HepG2 (cell line): Measurements from ENCODE around the gene ZFP90. TPM values are rescaled to one million over a fixed set of nuclear protein-coding genes. Genes with fewer than 3 reads are reported as not detected.
A peak's percentile ranks its signal among the peaks of the same experiment; 100 is the strongest.

Experiments used
- ESRRA ChIP-seq: sonication (generic); formaldehyde crosslinking; IDR thresholded peaks from 2 replicates; pipeline ENCODE4 v1.5.1; 2020; ENCODE audit warnings: mild to moderate bottlenecking, low read depth, missing genetic modification reagents
- FOXP4 ChIP-seq: sonication (generic); formaldehyde crosslinking; IDR thresholded peaks from 2 replicates; pipeline ENCODE4 v1.4.0; 2020; ENCODE audit warnings: missing genetic modification reagents
- LCORL ChIP-seq, 2 experiments: fragments of 450-650 bp in 1 of 2; sonication (generic) in 1 of 2; formaldehyde crosslinking in 1 of 2; IDR thresholded peaks; 2 replicates each; pipeline versions ENCODE4 v1.5.0 to v1.6.1; 2017 to 2020; ENCODE audit warnings: antibody characterized with exemption in 1 of 2, missing genetic modification reagents in 1 of 2
- MAX ChIP-seq: IDR thresholded peaks from 2 replicates; pipeline ENCODE4 v1.6.1; 2012; ENCODE audit warnings: inconsistent platforms
- MED1 ChIP-seq: sonication (generic); formaldehyde crosslinking; IDR thresholded peaks from 2 replicates; pipeline ENCODE4 v1.4.0; 2020; ENCODE audit warnings: missing genetic modification reagents
- NCOA1 ChIP-seq: sonication (generic); formaldehyde crosslinking; IDR thresholded peaks from 2 replicates; pipeline ENCODE4 v1.9.0; 2021; ENCODE audit warnings: missing genetic modification reagents
- NFAT5 ChIP-seq: sonication (generic); formaldehyde crosslinking; IDR thresholded peaks from 2 replicates; pipeline ENCODE4 v1.4.0; 2020; ENCODE audit warnings: missing genetic modification reagents
- NFE2 ChIP-seq: sonication (generic); formaldehyde crosslinking; IDR thresholded peaks from 2 replicates; pipeline ENCODE4 v1.4.0; 2020; ENCODE audit warnings: missing genetic modification reagents
- SCMH1 ChIP-seq: sonication (generic); formaldehyde crosslinking; IDR thresholded peaks from 2 replicates; pipeline ENCODE4 v1.9.0; 2021; ENCODE audit warnings: missing genetic modification reagents, mild to moderate bottlenecking, borderline replicate concordance
- SRF ChIP-seq: IDR thresholded peaks from 2 replicates; pipeline ENCODE4 v1.6.1; 2011; ENCODE audit warnings: mild to moderate bottlenecking, low read depth, low read length, moderate library complexity
- THAP11 ChIP-seq: IDR thresholded peaks from 2 replicates; pipeline ENCODE4 v1.6.1; 2016; ENCODE audit warnings: missing biosample characterization, missing genetic modification reagents
- YEATS4 ChIP-seq: sonication (generic); formaldehyde crosslinking; IDR thresholded peaks from 2 replicates; pipeline ENCODE4 v1.4.0; 2020; ENCODE audit warnings: missing genetic modification reagents, borderline replicate concordance
- ZBTB38 ChIP-seq: sonication (generic); formaldehyde crosslinking; IDR thresholded peaks from 2 replicates; pipeline ENCODE4 v1.5.1; 2020; ENCODE audit warnings: mild to moderate bottlenecking, missing genetic modification reagents
- ZFP91 ChIP-seq: sonication (generic); formaldehyde crosslinking; IDR thresholded peaks from 2 replicates; pipeline ENCODE4 v1.9.0; 2022; ENCODE audit warnings: missing genetic modification reagents, mild to moderate bottlenecking, borderline replicate concordance
- ZNF124 ChIP-seq: sonication (generic); formaldehyde crosslinking; IDR thresholded peaks from 2 replicates; pipeline ENCODE4 v1.4.0; 2020; ENCODE audit warnings: missing genetic modification reagents
- ZNF724P ChIP-seq: sonication (generic); formaldehyde crosslinking; IDR thresholded peaks from 2 replicates; pipeline ENCODE4 v1.8.0; 2022; ENCODE audit warnings: missing genetic modification reagents, borderline replicate concordance
- ZNF841 ChIP-seq: sonication (generic); formaldehyde crosslinking; IDR thresholded peaks from 2 replicates; pipeline ENCODE4 v1.8.1; 2023; ENCODE audit warnings: missing genetic modification reagents, borderline replicate concordance
- ZNF883 ChIP-seq: sonication (generic); formaldehyde crosslinking; IDR thresholded peaks from 2 replicates; pipeline ENCODE4 v1.5.1; 2020; ENCODE audit warnings: mild to moderate bottlenecking, missing genetic modification reagents; ENCODE audit errors: not compliant biosample characterization
- polyA plus RNA-seq, 8 experiments: library from polyadenylated mRNA; depleted of rRNA in 3 of 8; stranded (reverse) in 7 of 8; unstranded in 1 of 8; fragments of >200 nt; fragmentation: Illumina TruSeq in 4 of 8; extraction: Trizol in 4 of 8; gene quantifications; 2 replicates each; pipeline versions ENCODE4 v1.2.1 to v1.2.3, GENCODE V29; 2011 to 2016; ENCODE audit warnings: low read depth in 4 of 8, missing spikeins in 1 of 8, mixed read lengths in 1 of 8; ENCODE audit not compliant: insufficient read depth in 1 of 8
- total RNA-seq, 5 experiments: library from RNA; depleted of rRNA; stranded (reverse); fragments of >200 nt; fragmentation: Illumina TruSeq; extraction: Trizol; gene quantifications; 2 replicates each; pipeline ENCODE4 v1.2.3, GENCODE V29; 2016; ENCODE audit warnings: low read depth in 1 of 5

ZFP90 gene
- total and polyA plus RNA-seq, 2 of the 13 experiments (the other 11 are each of a cell fraction or from before 2014, with no cell fraction given): 17.6 to 18.9 TPM

GRCh38 chr16:68529931-68530701 is 9.0 kb upstream of the ZFP90 start (continued):
- TF ChIP-seq LCORL (IDR thresholded peaks at IDR 0.05): no peak
- no peak; the same call in 1 of the 2 replicates for TF ChIP-seq LCORL (CRISPR knock-in tag; IDR thresholded peaks at IDR 0.05)
- TF ChIP-seq ZBTB38 (CRISPR knock-in tag): peak; percentile 96
- TF ChIP-seq ESRRA (CRISPR knock-in tag): peak; percentile 51; the same call in 1 of the 2 replicates
- TF ChIP-seq ZNF841 (CRISPR knock-in tag): 0 out of 2 replicates have a peak, but pooled peaks have one; percentile 64
- TF ChIP-seq THAP11 (CRISPR knock-in tag): peak; percentile 88
- TF ChIP-seq ZFP91: peak; percentile 89
- TF ChIP-seq ZNF883 (CRISPR knock-in tag): peak; percentile 96
- TF ChIP-seq NFAT5 (CRISPR knock-in tag): peak; percentile 97
- peak; percentile 74 for TF ChIP-seq MED1 (CRISPR knock-in tag)
- no peak for TF ChIP-seq NFE2
- TF ChIP-seq FOXP4: peak; percentile 58; the same call in 1 of the 2 replicates
- TF ChIP-seq YEATS4 (CRISPR knock-in tag): peak; percentile 92
- peak; percentile 99 for TF ChIP-seq MAX
- TF ChIP-seq SRF: no peak
- TF ChIP-seq ZNF724P (CRISPR knock-in tag): peak; percentile 98
- TF ChIP-seq NCOA1 (CRISPR knock-in tag): no peak
- TF ChIP-seq SCMH1 (CRISPR knock-in tag): no peak
- TF ChIP-seq ZNF124 (CRISPR knock-in tag): no peak
